A673 (cell line): ENCODE measurements around the gene BASP1. TPM values are rescaled to one million over a fixed set of nuclear protein-coding genes. Genes with fewer than 3 reads are reported as not detected.

Experiments used
- BruUV-seq: library from RNA; stranded (reverse); fragments of 400-500 nt; replicated peaks from 2 replicates; lab custom pipeline; 2021; lab: Mats Ljungman, UMichigan
- CTCF ChIA-PET: fragments of 300-600 bp; sonication (Branson Sonifier 250); formaldehyde crosslinking; loops from one replicate; lab custom pipeline; 2022; ENCODE audit warnings: antibody characterized with exemption; lab: Charles Lee
- POLR2A ChIA-PET: fragments of 300-600 bp; sonication (Branson Sonifier 250); formaldehyde crosslinking; loops from one replicate; lab custom pipeline; 2022; ENCODE audit warnings: antibody characterized with exemption; ENCODE audit not compliant: low non-redundant PET; lab: Charles Lee
- DNase-seq: peaks from one replicate; pipeline ENCODE4 v3.0.0-alpha.2; 2015; ENCODE audit warnings: low spot score
- H3K27ac ChIP-seq: fragments of 200-600 bp; sonication (generic); 2 replicates; pipeline ENCODE4 v1.5.1; 2016; ENCODE audit warnings: mixed run types, low read depth, mild to moderate bottlenecking, mixed read lengths, antibody characterized with exemption, low read length; ENCODE audit not compliant: poor library complexity, severe bottlenecking
- H3K27me3 ChIP-seq: fragments of 200-600 bp; sonication (generic); replicated peaks from 2 replicates; pipeline ENCODE4 v1.6.1; 2017; ENCODE audit warnings: mixed run types, low read depth, mild to moderate bottlenecking, mixed read lengths, antibody characterized with exemption, low read length; ENCODE audit not compliant: insufficient read depth, poor library complexity
- H3K36me3 ChIP-seq: fragments of 200-600 bp; sonication (generic); 2 replicates; pipeline ENCODE4 v1.6.1; 2016; ENCODE audit warnings: mixed run types, mild to moderate bottlenecking, mixed read lengths, antibody characterized with exemption, low read length; ENCODE audit not compliant: insufficient read depth, poor library complexity, severe bottlenecking
- H3K4me1 ChIP-seq: fragments of 200-600 bp; sonication (generic); 2 replicates; pipeline ENCODE4 v1.6.1; 2017; ENCODE audit warnings: mixed run types, mild to moderate bottlenecking, mixed read lengths, antibody characterized with exemption, low read length; ENCODE audit not compliant: insufficient read depth, poor library complexity, severe bottlenecking
- H3K4me3 ChIP-seq: fragments of 200-600 bp; sonication (generic); 2 replicates; pipeline ENCODE4 v1.5.1; 2016; ENCODE audit warnings: low read depth, mixed run types, mild to moderate bottlenecking, mixed read lengths, low read length; ENCODE audit not compliant: poor library complexity, severe bottlenecking
- H3K9me3 ChIP-seq: fragments of 200-600 bp; sonication (generic); 2 replicates; pipeline ENCODE4 v1.6.1; 2016; ENCODE audit warnings: mixed run types, low read depth, mild to moderate bottlenecking, mixed read lengths, antibody characterized with exemption, low read length; ENCODE audit not compliant: poor library complexity, severe bottlenecking
- CTCF ChIP-seq: fragments of 300-800, 200-600 bp; sonication (generic); conservative IDR thresholded peaks from 2 replicates; pipeline ENCODE4 v1.5.1; 2017; ENCODE audit warnings: low read depth, mild to moderate bottlenecking, antibody characterized with exemption, low read length, moderate library complexity, mixed read lengths
- EZH2 ChIP-seq: fragments of 200-600 bp; sonication (generic); IDR thresholded peaks from 2 replicates; pipeline ENCODE4 v1.6.1; 2017; ENCODE audit warnings: borderline replicate concordance, low read depth, mild to moderate bottlenecking, mixed read lengths, antibody characterized with exemption, low read length; ENCODE audit not compliant: poor library complexity, severe bottlenecking
- intact Hi-C: fragments of 100-400 bp; cut with micrococcal nuclease; formaldehyde crosslinking; loops from one replicate; pipeline ENCODE4 v1.10.0; 2022; ENCODE audit not compliant: unreplicated experiment
- total RNA-seq: library from RNA; stranded (reverse); gene quantifications from 2 replicates; pipeline ENCODE4 v1.2.3, GENCODE V29; 2021

BASP1 gene
- total RNA-seq, 1 experiment from 2014 or later: 394 TPM

GRCh38 chr5:17224858-17225511, 7.6 kb downstream of the BASP1 start:
- no peaks in the 10 kb centered on the region for H3K9me3 ChIP-seq
- TF ChIP-seq CTCF: no peak
- no peak for TF ChIP-seq EZH2
- H3K4me1 ChIP-seq: peaks cover 82% of the 10 kb centered on the region
- ChIA-PET POLR2A (no interaction called here), CTCF (interaction anchor here (0.6 kb wide), 1 partner anchor 309 kb away, joined by 6 read pairs; no protein-coding TSS in a partner anchor)
- BruUV-seq: no TSS peak
- no peaks in the 10 kb centered on the region for H3K27me3 ChIP-seq
- peak overlapping the region; percentile 52 for H3K27ac ChIP-seq
- H3K4me3 ChIP-seq: no peak overlapping the region
- intact Hi-C loops: no loop called here
- DNase-seq: no peak
- H3K36me3 ChIP-seq: peaks cover 49% of the 10 kb centered on the region

- ChIA-PET CTCF (interaction anchor here (0.6 kb wide), 2 partner anchors 310 to 1062 kb away, joined by 6 read pairs; no protein-coding TSS in a partner anchor), POLR2A (interaction anchor here (0.6 kb wide), 1 partner anchor 188 kb away, joined by 7 read pairs; no protein-coding TSS in a partner anchor)
- Histone ChIP-seq H3K36me3 (peaks cover 49% of the 10 kb centered on the region), H3K4me3 (no peak overlapping the region), H3K4me1 (peaks cover 79% of the 10 kb centered on the region), H3K27ac (peak overlapping the region; percentile 52), H3K27me3 (no peaks in the 10 kb centered on the region), H3K9me3 (no peaks in the 10 kb centered on the region)
- no peak for TF ChIP-seq CTCF
- no peak for TF ChIP-seq EZH2
- BruUV-seq: no TSS peak
- intact Hi-C loops: no loop called here
- no peak for DNase-seq
Measured at GRCh38 chr5:17225520-17225919, 8.1 kb downstream of the BASP1 start.

- DNase-seq: no peak
- CTCF ChIA-PET: no interaction called here
- Histone ChIP-seq H3K27me3 (no peaks in the 10 kb centered on the region), H3K27ac (no peak overlapping the region), H3K4me3 (no peak overlapping the region), H3K36me3 (peaks cover 51% of the 10 kb centered on the region), H3K4me1 (peaks cover 64% of the 10 kb centered on the region), H3K9me3 (no peaks in the 10 kb centered on the region)
- intact Hi-C loops: no loop called here
- POLR2A ChIA-PET: no interaction called here
- TF ChIP-seq EZH2: no peak
- TF ChIP-seq CTCF: no peak
- no TSS peak for BruUV-seq
Measured at GRCh38 chr5:17227868-17228267, 10.4 kb downstream of the BASP1 start.
